ENCODE data around the gene DPP6. TPM values are rescaled to one million over a fixed set of nuclear protein-coding genes. Genes with fewer than 3 reads are reported as not detected.

The DPP6 gene
- total and polyA plus RNA-seq, 4 experiments from 2014 or later: not detected

GRCh38 chr7:154436560-154436959, 384.4 kb downstream of the DPP6 start:
- Mint-ChIP-seq H3K36me3 (no peaks in the 10 kb centered on the region), H3K27ac (no peak overlapping the region), H3K4me3 (no peak overlapping the region), H3K9me3 (peaks cover 0 to 9% (median 2%) of the 10 kb centered on the region in 8 donors), H3K27me3 (no peaks in the 10 kb centered on the region), H3K4me1 (no peaks in the 10 kb centered on the region)
- Histone ChIP-seq H3K4me1 (ENCODE audit: insufficient read depth, low read length) (no peaks in the 10 kb centered on the region), H3K4me3 (ENCODE audit: low read length in 2 of 2) (no peak overlapping the region), H3K27me3 (ENCODE audit: insufficient read depth, low read length) (no peaks in the 10 kb centered on the region), H3K36me3 (ENCODE audit: insufficient read depth, low read length) (no peaks in the 10 kb centered on the region), H3K27ac (ENCODE audit: low read depth, low read length) (no peak overlapping the region), H3K9me3 (ENCODE audit: control insufficient read depth in 1 of 2, low read length in 2 of 2) (no peaks in the 10 kb centered on the region)
- ChIA-PET CTCF (ENCODE audit: partially characterized antibody) (no interaction called here), POLR2A (ENCODE audit: partially characterized antibody) (no interaction called here)
- DNase-seq: no peak
- intact Hi-C loops (cut with micrococcal nuclease): no loop called here

GRCh38 chr7:154437234-154437633, 385.0 kb downstream of the DPP6 start:
- Mint-ChIP-seq H3K36me3 (no peaks in the 10 kb centered on the region), H3K9me3 (peaks cover 0 to 7% (median 2%) of the 10 kb centered on the region in 8 donors), H3K27ac (no peak overlapping the region), H3K4me3 (no peak overlapping the region), H3K4me1 (no peaks in the 10 kb centered on the region), H3K27me3 (no peaks in the 10 kb centered on the region)
- POLR2A ChIA-PET (ENCODE audit: partially characterized antibody): no interaction called here
- Histone ChIP-seq H3K36me3 (ENCODE audit: insufficient read depth, low read length) (no peaks in the 10 kb centered on the region), H3K4me3 (ENCODE audit: low read length in 2 of 2) (no peak overlapping the region), H3K27ac (ENCODE audit: low read depth, low read length) (no peak overlapping the region), H3K4me1 (ENCODE audit: insufficient read depth, low read length) (no peaks in the 10 kb centered on the region), H3K9me3 (ENCODE audit: control insufficient read depth in 1 of 2, low read length in 2 of 2) (no peaks in the 10 kb centered on the region), H3K27me3 (ENCODE audit: insufficient read depth, low read length) (no peaks in the 10 kb centered on the region)
- intact Hi-C loops (cut with micrococcal nuclease): no loop called here
- CTCF ChIA-PET (ENCODE audit: partially characterized antibody): no interaction called here
- DNase-seq: no peak

GRCh38 chr7:154438571-154439367, 386.6 kb downstream of the DPP6 start:
- H3K9me3 Mint-ChIP-seq: peaks cover 0 to 13% (median 3%) of the 10 kb centered on the region in 8 donors
- no peak overlapping the region for H3K4me3 Mint-ChIP-seq
- no peak overlapping the region for H3K27ac ChIP-seq (ENCODE audit: low read depth, low read length)
- DNase-seq: no peak
- no peak overlapping the region for H3K27ac Mint-ChIP-seq
- no peaks in the 10 kb centered on the region for H3K4me1 ChIP-seq (ENCODE audit: insufficient read depth, low read length)
- no peaks in the 10 kb centered on the region for H3K36me3 ChIP-seq (ENCODE audit: insufficient read depth, low read length)
- H3K4me3 ChIP-seq (ENCODE audit: low read length in 2 of 2): no peak overlapping the region
- CTCF ChIA-PET (ENCODE audit: partially characterized antibody): no interaction called here
- intact Hi-C loops (cut with micrococcal nuclease): no loop called here
- no peaks in the 10 kb centered on the region for H3K27me3 ChIP-seq (ENCODE audit: insufficient read depth, low read length)
- POLR2A ChIA-PET (ENCODE audit: partially characterized antibody): no interaction called here
- no peaks in the 10 kb centered on the region for H3K27me3 Mint-ChIP-seq
- no peaks in the 10 kb centered on the region for H3K4me1 Mint-ChIP-seq
- H3K9me3 ChIP-seq (ENCODE audit: control insufficient read depth in 1 of 2, low read length in 2 of 2): no peaks in the 10 kb centered on the region
- H3K36me3 Mint-ChIP-seq: no peaks in the 10 kb centered on the region

GRCh38 chr7:154440058-154440457, 387.9 kb downstream of the DPP6 start:
- CTCF ChIA-PET (ENCODE audit: partially characterized antibody): no interaction called here
- POLR2A ChIA-PET (ENCODE audit: partially characterized antibody): no interaction called here

GRCh38 chr7:154440651-154441050, 388.5 kb downstream of the DPP6 start:
- Histone ChIP-seq H3K4me1 (ENCODE audit: insufficient read depth, low read length) (no peaks in the 10 kb centered on the region), H3K9me3 (ENCODE audit: control insufficient read depth in 1 of 2, low read length in 2 of 2) (no peaks in the 10 kb centered on the region), H3K36me3 (ENCODE audit: insufficient read depth, low read length) (no peaks in the 10 kb centered on the region), H3K27ac (ENCODE audit: low read depth, low read length) (no peak overlapping the region), H3K4me3 (ENCODE audit: low read length in 2 of 2) (no peak overlapping the region), H3K27me3 (ENCODE audit: insufficient read depth, low read length) (no peaks in the 10 kb centered on the region)
- Mint-ChIP-seq H3K4me1 (no peaks in the 10 kb centered on the region), H3K27ac (no peak overlapping the region), H3K27me3 (no peaks in the 10 kb centered on the region), H3K36me3 (no peaks in the 10 kb centered on the region), H3K9me3 (peaks cover 0 to 14% (median 3%) of the 10 kb centered on the region in 8 donors), H3K4me3 (no peak overlapping the region)
- CTCF ChIA-PET (ENCODE audit: partially characterized antibody): no interaction called here
- no peak for DNase-seq
- POLR2A ChIA-PET (ENCODE audit: partially characterized antibody): no interaction called here
- intact Hi-C loops (cut with micrococcal nuclease): no loop called here

More at GRCh38 chr7:154440058-154440457, 387.9 kb downstream of the DPP6 start:
- H3K4me1 Mint-ChIP-seq: no peaks in the 10 kb centered on the region
- H3K27me3 Mint-ChIP-seq: no peaks in the 10 kb centered on the region
- no peak overlapping the region for H3K27ac ChIP-seq (ENCODE audit: low read depth, low read length)
- DNase-seq: no peak
- peaks cover 0 to 13% (median 3%) of the 10 kb centered on the region in 8 donors for H3K9me3 Mint-ChIP-seq
- no peaks in the 10 kb centered on the region for H3K36me3 ChIP-seq (ENCODE audit: insufficient read depth, low read length)
- no peak overlapping the region for H3K4me3 ChIP-seq (ENCODE audit: low read length in 2 of 2)
- no peaks in the 10 kb centered on the region for H3K4me1 ChIP-seq (ENCODE audit: insufficient read depth, low read length)
- no peaks in the 10 kb centered on the region for H3K9me3 ChIP-seq (ENCODE audit: control insufficient read depth in 1 of 2, low read length in 2 of 2)
- no peaks in the 10 kb centered on the region for H3K36me3 Mint-ChIP-seq
- intact Hi-C loops (cut with micrococcal nuclease): no loop called here
- no peak overlapping the region for H3K27ac Mint-ChIP-seq
- H3K4me3 Mint-ChIP-seq: no peak overlapping the region
- H3K27me3 ChIP-seq (ENCODE audit: insufficient read depth, low read length): no peaks in the 10 kb centered on the region

GRCh38 chr7:154441811-154442210, 389.6 kb downstream of the DPP6 start:
- no peak for DNase-seq
- Histone ChIP-seq H3K4me1 (ENCODE audit: insufficient read depth, low read length) (no peaks in the 10 kb centered on the region), H3K27ac (ENCODE audit: low read depth, low read length) (no peak overlapping the region), H3K36me3 (ENCODE audit: insufficient read depth, low read length) (no peaks in the 10 kb centered on the region), H3K4me3 (ENCODE audit: low read length in 2 of 2) (no peak overlapping the region), H3K27me3 (ENCODE audit: insufficient read depth, low read length) (no peaks in the 10 kb centered on the region), H3K9me3 (ENCODE audit: control insufficient read depth in 1 of 2, low read length in 2 of 2) (no peaks in the 10 kb centered on the region)
- H3K27me3 Mint-ChIP-seq: no peaks in the 10 kb centered on the region
- CTCF ChIA-PET (ENCODE audit: partially characterized antibody): no interaction called here
- peaks cover 0 to 16% (median 5%) of the 10 kb centered on the region in 8 donors for H3K9me3 Mint-ChIP-seq
- POLR2A ChIA-PET (ENCODE audit: partially characterized antibody): no interaction called here
- no peaks in the 10 kb centered on the region for H3K36me3 Mint-ChIP-seq
- intact Hi-C loops (cut with micrococcal nuclease): no loop called here
- H3K27ac Mint-ChIP-seq: no peak overlapping the region
- no peaks in the 10 kb centered on the region for H3K4me1 Mint-ChIP-seq
- no peak overlapping the region for H3K4me3 Mint-ChIP-seq

- intact Hi-C loops (cut with micrococcal nuclease): no loop called here
- no peak overlapping the region for H3K27ac ChIP-seq (ENCODE audit: low read depth, low read length)
- DNase-seq: no peak
- no peak overlapping the region for H3K4me3 Mint-ChIP-seq
- CTCF ChIA-PET (ENCODE audit: partially characterized antibody): no interaction called here
- H3K4me1 Mint-ChIP-seq: no peaks in the 10 kb centered on the region
- no peak overlapping the region for H3K27ac Mint-ChIP-seq
- no peaks in the 10 kb centered on the region for H3K4me1 ChIP-seq (ENCODE audit: insufficient read depth, low read length)
- no peaks in the 10 kb centered on the region for H3K27me3 ChIP-seq (ENCODE audit: insufficient read depth, low read length)
- H3K4me3 ChIP-seq (ENCODE audit: low read length in 2 of 2): no peak overlapping the region
- H3K36me3 Mint-ChIP-seq: no peaks in the 10 kb centered on the region
- no peaks in the 10 kb centered on the region for H3K9me3 ChIP-seq (ENCODE audit: control insufficient read depth in 1 of 2, low read length in 2 of 2)
- no peaks in the 10 kb centered on the region for H3K27me3 Mint-ChIP-seq
- POLR2A ChIA-PET (ENCODE audit: partially characterized antibody): no interaction called here
- H3K36me3 ChIP-seq (ENCODE audit: insufficient read depth, low read length): no peaks in the 10 kb centered on the region
- H3K9me3 Mint-ChIP-seq: peaks cover 0 to 18% (median 5%) of the 10 kb centered on the region in 8 donors
Measured at GRCh38 chr7:154442939-154443338, 390.7 kb downstream of the DPP6 start.

Measured in CD4-positive, alpha-beta memory T cell (primary cell).